IMR-90 (cell line): ENCODE measurements around the gene THBS1. TPM values are rescaled to one million over a fixed set of nuclear protein-coding genes. Genes with fewer than 3 reads are reported as not detected.

Experiments used
- ATAC-seq: fragments of 200-7000 bp; cut with Tn5 transposase; 2 replicates; pipeline ENCODE4 v1.9.1; 2020; ENCODE audit warnings: low read depth, mild to moderate bottlenecking, moderate library complexity
- BruUV-seq: library from RNA; stranded (reverse); fragments of 400-500 nt; replicated peaks from 2 replicates; lab custom pipeline; 2021; lab: Mats Ljungman, UMichigan
- CTCF ChIA-PET: fragments of 300-600 bp; formaldehyde crosslinking; extraction: SDS; loops from one replicate; lab custom pipeline; 2021; ENCODE audit warnings: antibody characterized with exemption; lab: Yijun Ruan, JAX
- POLR2A ChIA-PET: fragments of 300-600 bp; sonication (Branson Sonifier 250); formaldehyde crosslinking; loops from one replicate; lab custom pipeline; 2022; ENCODE audit warnings: antibody characterized with exemption; ENCODE audit not compliant: unreplicated experiment; lab: Charles Lee
- DNase-seq: peaks from one replicate; pipeline ENCODE4 v3.0.0; 2013
- H2AFZ ChIP-seq: replicated peaks from 2 replicates; pipeline ENCODE3; 2013; ENCODE audit warnings: low read length, mild to moderate bottlenecking; ENCODE audit not compliant: poor library complexity
- H2AK5ac ChIP-seq: 2 replicates; pipeline ENCODE4 v1.6.1; 2013; ENCODE audit warnings: low read depth, low read length, inconsistent platforms
- H2AK9ac ChIP-seq: replicated peaks from 2 replicates; pipeline ENCODE3; 2013; ENCODE audit warnings: mild to moderate bottlenecking, low read depth, low read length, moderate library complexity; ENCODE audit not compliant: poor library complexity
- H2BK120ac ChIP-seq: 2 replicates; pipeline ENCODE4 v1.6.1; 2013; ENCODE audit warnings: low read depth, low read length, inconsistent platforms
- H2BK15ac ChIP-seq: 3 replicates; pipeline ENCODE4 v1.6.1; 2013; ENCODE audit warnings: low read depth, low read length, inconsistent platforms
- H2BK20ac ChIP-seq: 2 replicates; pipeline ENCODE4 v1.6.1; 2013; ENCODE audit warnings: low read depth, mild to moderate bottlenecking, inconsistent platforms, low read length, moderate library complexity
- H2BK5ac ChIP-seq: 2 replicates; pipeline ENCODE4 v1.6.1; 2013; ENCODE audit warnings: mild to moderate bottlenecking, low read depth, low read length, inconsistent platforms; ENCODE audit not compliant: poor library complexity, severe bottlenecking
- H3K14ac ChIP-seq: replicated peaks from 2 replicates; pipeline ENCODE4 v1.6.1; 2013; ENCODE audit warnings: low read depth, low read length, inconsistent platforms
- H3K18ac ChIP-seq: 2 replicates; pipeline ENCODE4 v1.6.1; 2013; ENCODE audit warnings: low read depth, low read length, control low read depth
- H3K23ac ChIP-seq: 2 replicates; pipeline ENCODE4 v1.6.1; 2013; ENCODE audit warnings: low read depth, low read length, inconsistent platforms
- H3K27ac ChIP-seq: 2 replicates; pipeline ENCODE4 v1.5.1; 2013; ENCODE audit warnings: mild to moderate bottlenecking, control low read depth, low read length; ENCODE audit not compliant: insufficient read depth
- H3K27me3 ChIP-seq: 2 replicates; pipeline ENCODE4 v1.6.1; 2013; ENCODE audit warnings: low read length; ENCODE audit not compliant: control insufficient read depth, insufficient read depth
- H3K36me3 ChIP-seq: 2 replicates; pipeline ENCODE4 v1.6.1; 2013; ENCODE audit warnings: low read length, mixed read lengths; ENCODE audit not compliant: control insufficient read depth, insufficient read depth
- H3K4ac ChIP-seq: 2 replicates; pipeline ENCODE4 v1.6.1; 2013; ENCODE audit warnings: low read depth, low read length, inconsistent platforms
- H3K4me1 ChIP-seq: 2 replicates; pipeline ENCODE4 v1.6.1; 2013; ENCODE audit warnings: low read length, mixed read lengths; ENCODE audit not compliant: control insufficient read depth, insufficient read depth
- H3K4me2 ChIP-seq: 2 replicates; pipeline ENCODE4 v1.6.1; 2013; ENCODE audit warnings: low read depth, mild to moderate bottlenecking, control low read depth, low read length, moderate library complexity
- H3K4me3 ChIP-seq: 2 replicates; pipeline ENCODE4 v1.5.1; 2013; ENCODE audit warnings: low read depth, mild to moderate bottlenecking, control low read depth, low read length, moderate library complexity; ENCODE audit not compliant: insufficient read depth
- H3K56ac ChIP-seq: 2 replicates; pipeline ENCODE4 v1.6.1; 2013; ENCODE audit warnings: low read length, inconsistent platforms; ENCODE audit not compliant: insufficient read depth; ENCODE audit errors: extremely low read depth
- H3K79me1 ChIP-seq, 2 experiments: 2 replicates each; pipeline ENCODE4 v1.6.1; 2013; ENCODE audit warnings: low read length in 2 of 2, inconsistent platforms in 1 of 2, low read depth in 1 of 2
- H3K9ac ChIP-seq: 2 replicates; pipeline ENCODE4 v1.6.1; 2013; ENCODE audit warnings: low read depth, low read length, control low read depth
- H3K9me1 ChIP-seq: 2 replicates; pipeline ENCODE4 v1.6.1; 2013; ENCODE audit warnings: low read length, inconsistent platforms; ENCODE audit not compliant: insufficient read depth
- H3K9me3 ChIP-seq: 2 replicates; pipeline ENCODE4 v1.6.1; 2013; ENCODE audit warnings: low read length; ENCODE audit not compliant: control insufficient read depth, insufficient read depth
- H4K20me1 ChIP-seq: 2 replicates; pipeline ENCODE4 v1.6.1; 2013; ENCODE audit warnings: low read length, inconsistent platforms; ENCODE audit not compliant: insufficient read depth
- H4K5ac ChIP-seq: 2 replicates; pipeline ENCODE4 v1.6.1; 2013; ENCODE audit warnings: mild to moderate bottlenecking, low read depth, low read length, control low read depth
- H4K8ac ChIP-seq, 2 experiments: 2 replicates each; pipeline ENCODE4 v1.6.1; 2013; ENCODE audit warnings: low read depth in 2 of 2, low read length in 2 of 2, control low read depth in 1 of 2, inconsistent platforms in 1 of 2
- H4K91ac ChIP-seq: 2 replicates; pipeline ENCODE4 v1.6.1; 2013; ENCODE audit warnings: low read depth, low read length, inconsistent platforms; ENCODE audit not compliant: insufficient read depth
- BHLHE40 ChIP-seq: fragments of 150-350 bp; IDR thresholded peaks from 2 replicates; pipeline ENCODE4 v1.6.1; 2016; ENCODE audit warnings: mild to moderate bottlenecking, low read depth, low read length
- CEBPB ChIP-seq: IDR thresholded peaks from 2 replicates; pipeline ENCODE4 v1.6.1; 2012; ENCODE audit warnings: low read depth, low read length, improper control_type of control experiment
- CHD1 ChIP-seq: IDR thresholded peaks from 2 replicates; pipeline ENCODE4 v1.6.1; 2012; ENCODE audit warnings: low read depth, low read length, improper control_type of control experiment
- FOS ChIP-seq: fragments of 150-350 bp; IDR thresholded peaks from 2 replicates; pipeline ENCODE4 v1.6.1; 2016; ENCODE audit warnings: low read depth, low read length
- MAFK ChIP-seq: IDR thresholded peaks from 2 replicates; pipeline ENCODE4 v1.6.1; 2012; ENCODE audit warnings: low read depth, low read length, improper control_type of control experiment
- MXI1 ChIP-seq: IDR thresholded peaks from 2 replicates; pipeline ENCODE4 v1.6.1; 2012; ENCODE audit warnings: low read depth, mild to moderate bottlenecking, low read length, moderate library complexity, borderline replicate concordance
- POLR2A ChIP-seq: IDR thresholded peaks from 2 replicates; pipeline ENCODE4 v1.6.1; 2012; ENCODE audit warnings: mild to moderate bottlenecking, low read depth, low read length
- RCOR1 ChIP-seq: IDR thresholded peaks from 2 replicates; pipeline ENCODE4 v1.6.1; 2012; ENCODE audit warnings: mild to moderate bottlenecking, low read length, improper control_type of control experiment; ENCODE audit not compliant: insufficient replicate concordance
- WGBS, 2 experiments: methylation state at CpG; one replicate each; pipeline versions ENCODE4 v1.1.5 to v1.1.7; 2013; ENCODE audit warnings: missing lambda C conversion rate in 2 of 2; ENCODE audit not compliant: insufficient read length in 1 of 2; ENCODE audit errors: extremely low coverage in 2 of 2; 5-methylcytosine and 5-hydroxymethylcytosine counted together
- dilution Hi-C: fragments of 300-500 bp; cut with HindIII; formaldehyde crosslinking; loops from one replicate; pipeline ENCODE4 v1.14.3; 2018; ENCODE audit warnings: low sequenced_read_pairs; ENCODE audit not compliant: unreplicated experiment
- in situ Hi-C: fragments of 300-500 bp; cut with MboI; formaldehyde crosslinking; loops from 3 replicates; pipeline ENCODE4 v1.14.3; 2019; ENCODE audit warnings: low sequenced_read_pairs, inconsistent platforms, mixed read lengths
- intact Hi-C: fragments of 100-400 bp; cut with micrococcal nuclease; formaldehyde crosslinking; loops from 2 replicates; pipeline ENCODE4 v1.10.0; 2022
- polyA plus RNA-seq, 3 experiments: library from polyadenylated mRNA; depleted of rRNA; stranded (reverse); fragments of >200 nt; gene quantifications; 2 replicates each; pipeline ENCODE4 v1.2.3, GENCODE V29; 2012; ENCODE audit warnings: low replicate concordance in 1 of 3
- total RNA-seq: library from RNA; depleted of rRNA; stranded (reverse); fragments of >200 nt; gene quantifications from 2 replicates; pipeline ENCODE4 v1.2.3, GENCODE V29; 2012
- TF ChIP-seq, protein P1 (sequence below): conservative IDR thresholded peaks from 2 replicates; pipeline ENCODE4 v1.5.1; 2012; ENCODE audit warnings: mild to moderate bottlenecking, low read depth, low read length, improper control_type of control experiment

THBS1 gene
- total and polyA plus RNA-seq, 2 of the 4 experiments (the other 2 are of a cell fraction), result 1,562 to 4,071 TPM

DNA sequence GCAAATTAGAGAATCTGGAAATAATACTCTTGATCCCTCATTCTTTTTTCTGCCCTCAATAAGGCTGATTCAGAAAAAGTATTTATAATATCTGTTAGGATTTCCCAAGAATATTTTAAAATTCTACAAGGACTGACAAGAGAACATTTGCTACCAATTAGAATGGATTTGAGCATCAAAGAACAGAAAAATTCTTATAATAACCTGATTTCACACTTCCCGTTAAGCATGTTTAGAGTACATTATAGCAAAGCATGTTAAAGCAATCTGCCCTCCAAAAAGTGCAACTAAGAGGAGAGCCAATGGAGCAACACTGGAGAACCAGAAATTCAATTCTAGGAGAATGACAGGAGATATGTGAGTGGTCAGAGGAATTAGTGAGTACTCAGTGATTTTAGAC lies 57.2 kb downstream of the THBS1 start:
- WGBS, 2 experiments, result no CpG with 5 or more reads among the region's 1 CpG
- Histone ChIP-seq H2BK15ac (no peak overlapping the region), H4K8ac (no peak overlapping the region), H2BK5ac (no peak overlapping the region), H3K27me3 (no peaks in the 10 kb centered on the region; the same call in 1 of the 2 replicates), H2AK9ac (no peak overlapping the region), H3K4ac (no peak overlapping the region), H3K4me1 (peaks cover 6% of the 10 kb centered on the region; the same call in 1 of the 2 replicates), H4K91ac (no peak overlapping the region), H3K9me3 (no peaks in the 10 kb centered on the region), H3K36me3 (no peaks in the 10 kb centered on the region), H3K18ac (no peak overlapping the region), H2BK120ac (no peak overlapping the region), H3K27ac (no peak overlapping the region), H3K56ac (no peak overlapping the region), H3K14ac (no peak overlapping the region), H2AFZ (no peak overlapping the region), H3K4me3 (no peak overlapping the region), H3K4me2 (no peak overlapping the region), H2BK20ac (no peak overlapping the region), H4K20me1 (no peaks in the 10 kb centered on the region), H3K79me1 (no peaks in the 10 kb centered on the region), H3K23ac (no peak overlapping the region), H4K5ac (no peak overlapping the region), H2AK5ac (no peak overlapping the region), H3K9ac (no peak overlapping the region), H3K9me1 (peaks cover 5% of the 10 kb centered on the region; the same call in 1 of the 2 replicates)
- DNase-seq (no peak), ATAC-seq (no peak)
- intact Hi-C loops, result no loop called here
- ChIA-PET POLR2A (no interaction called here), CTCF (interaction anchor here (0.6 kb wide), 1 partner anchor 10 kb away, joined by 3 read pairs; no protein-coding TSS in a partner anchor)
- BruUV-seq, result no TSS peak
- in situ Hi-C loops, result no loop called here
- TF ChIP-seq CEBPB (no peak), CHD1 (no peak), MXI1 (no peak), MAFK (no peak), BHLHE40 (no peak), FOS (no peak), RCOR1 (no peak), POLR2A (no peak)
- TF ChIP-seq, protein P1, sequence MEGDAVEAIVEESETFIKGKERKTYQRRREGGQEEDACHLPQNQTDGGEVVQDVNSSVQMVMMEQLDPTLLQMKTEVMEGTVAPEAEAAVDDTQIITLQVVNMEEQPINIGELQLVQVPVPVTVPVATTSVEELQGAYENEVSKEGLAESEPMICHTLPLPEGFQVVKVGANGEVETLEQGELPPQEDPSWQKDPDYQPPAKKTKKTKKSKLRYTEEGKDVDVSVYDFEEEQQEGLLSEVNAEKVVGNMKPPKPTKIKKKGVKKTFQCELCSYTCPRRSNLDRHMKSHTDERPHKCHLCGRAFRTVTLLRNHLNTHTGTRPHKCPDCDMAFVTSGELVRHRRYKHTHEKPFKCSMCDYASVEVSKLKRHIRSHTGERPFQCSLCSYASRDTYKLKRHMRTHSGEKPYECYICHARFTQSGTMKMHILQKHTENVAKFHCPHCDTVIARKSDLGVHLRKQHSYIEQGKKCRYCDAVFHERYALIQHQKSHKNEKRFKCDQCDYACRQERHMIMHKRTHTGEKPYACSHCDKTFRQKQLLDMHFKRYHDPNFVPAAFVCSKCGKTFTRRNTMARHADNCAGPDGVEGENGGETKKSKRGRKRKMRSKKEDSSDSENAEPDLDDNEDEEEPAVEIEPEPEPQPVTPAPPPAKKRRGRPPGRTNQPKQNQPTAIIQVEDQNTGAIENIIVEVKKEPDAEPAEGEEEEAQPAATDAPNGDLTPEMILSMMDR, result no peak
- dilution Hi-C loops, result no loop called here
